Mesenchymal stem cell (in vitro differentiated cells and primary cell): ENCODE data around the gene ASTN2.

Source experiments
- DNase-seq: peaks from one replicate; pipeline ENCODE4 v3.0.0-alpha.2; 2013
- H2AFZ ChIP-seq: one replicate; pipeline ENCODE4 v1.6.1; 2013; ENCODE audit warnings: low read depth, mild to moderate bottlenecking, control low read depth, inconsistent platforms, low read length, moderate library complexity
- H2AK5ac ChIP-seq: 2 replicates; pipeline ENCODE4 v1.6.1; 2013; ENCODE audit warnings: low read length, moderate library complexity, mild to moderate bottlenecking, inconsistent platforms; ENCODE audit not compliant: severe bottlenecking
- H2BK120ac ChIP-seq: one replicate; pipeline ENCODE4 v1.6.1; 2013; ENCODE audit warnings: low read depth, mild to moderate bottlenecking, inconsistent platforms, low read length, moderate library complexity
- H2BK12ac ChIP-seq, 2 experiments: one replicate each; pipeline ENCODE4 v1.6.1; 2013; ENCODE audit warnings: inconsistent platforms in 2 of 2, low read length in 2 of 2, mild to moderate bottlenecking in 2 of 2, moderate library complexity in 2 of 2, control low read depth in 1 of 2
- H2BK15ac ChIP-seq: one replicate; pipeline ENCODE4 v1.6.1; 2013; ENCODE audit warnings: mild to moderate bottlenecking, low read depth, inconsistent platforms; ENCODE audit not compliant: poor library complexity, severe bottlenecking
- H2BK5ac ChIP-seq: 2 replicates; pipeline ENCODE4 v1.6.1; 2013; ENCODE audit warnings: low read depth, mild to moderate bottlenecking, low read length, control low read depth, inconsistent platforms; ENCODE audit not compliant: poor library complexity, severe bottlenecking
- H3K14ac ChIP-seq, 2 experiments: one replicate each; pipeline ENCODE4 v1.6.1; 2013; ENCODE audit warnings: inconsistent platforms in 2 of 2, low read length in 2 of 2, control low read depth in 1 of 2, mild to moderate bottlenecking in 1 of 2, moderate library complexity in 1 of 2
- H3K18ac ChIP-seq, 2 experiments: one replicate each; pipeline ENCODE4 v1.6.1; 2013; ENCODE audit warnings: inconsistent platforms in 2 of 2, low read length in 2 of 2, control low read depth in 1 of 2, low read depth in 1 of 2, mild to moderate bottlenecking in 1 of 2
- H3K23ac ChIP-seq, 2 experiments: one replicate each; pipeline ENCODE4 v1.6.1; 2013; ENCODE audit warnings: inconsistent platforms in 2 of 2, low read length in 2 of 2, mild to moderate bottlenecking in 2 of 2, moderate library complexity in 2 of 2, control low read depth in 1 of 2
- H3K27ac ChIP-seq: 2 replicates; pipeline ENCODE4 v1.5.1; 2013; ENCODE audit warnings: mild to moderate bottlenecking, moderate library complexity, low read length, control low read depth, inconsistent platforms; ENCODE audit not compliant: poor library complexity, severe bottlenecking
- H3K27me3 ChIP-seq, 2 experiments: 2 replicates each; pipeline versions ENCODE4 v1.6.1 to v1.7.0; 2013; ENCODE audit warnings: low read length in 2 of 2, mild to moderate bottlenecking in 2 of 2, moderate library complexity in 2 of 2, control low read depth in 1 of 2, inconsistent platforms in 1 of 2; ENCODE audit not compliant: control insufficient read depth in 1 of 2, insufficient read depth in 1 of 2
- H3K36me3 ChIP-seq, 2 experiments: 2 replicates each; pipeline versions ENCODE4 v1.6.1 to v1.7.0; 2013; ENCODE audit warnings: low read length in 2 of 2, control low read depth in 1 of 2, inconsistent platforms in 1 of 2, low read depth in 1 of 2, mild to moderate bottlenecking in 1 of 2; ENCODE audit not compliant: insufficient read depth in 2 of 2, control insufficient read depth in 1 of 2
- H3K4ac ChIP-seq, 2 experiments: one replicate each; pipeline ENCODE4 v1.6.1; 2013; ENCODE audit warnings: inconsistent platforms in 2 of 2, low read length in 2 of 2, mild to moderate bottlenecking in 2 of 2, moderate library complexity in 2 of 2, control low read depth in 1 of 2, low read depth in 1 of 2
- H3K4me1 ChIP-seq: 2 replicates; pipeline ENCODE4 v1.6.1; 2013; ENCODE audit warnings: low read depth, low read length, control low read depth; ENCODE audit not compliant: control insufficient read depth, insufficient read depth
- H3K4me2 ChIP-seq: 2 replicates; pipeline ENCODE4 v1.6.1; 2013; ENCODE audit warnings: low read length, mild to moderate bottlenecking, inconsistent platforms; ENCODE audit not compliant: poor library complexity, severe bottlenecking
- H3K4me3 ChIP-seq, 2 experiments: 2 replicates each; pipeline versions ENCODE4 v1.5.1 to v1.7.0; 2013; ENCODE audit warnings: low read length in 2 of 2, mild to moderate bottlenecking in 2 of 2, control low read depth in 1 of 2, low read depth in 1 of 2; ENCODE audit not compliant: insufficient read depth in 1 of 2
- H3K79me1 ChIP-seq: replicated peaks from 2 replicates; pipeline ENCODE4 v1.6.1; 2013; ENCODE audit warnings: mild to moderate bottlenecking, control low read depth, low read length, inconsistent platforms; ENCODE audit not compliant: poor library complexity, severe bottlenecking
- H3K9ac ChIP-seq: 2 replicates; pipeline ENCODE4 v1.7.0; 2013; ENCODE audit warnings: mild to moderate bottlenecking, low read length, moderate library complexity
- H3K9me3 ChIP-seq: 2 replicates; pipeline ENCODE4 v1.7.0; 2013; ENCODE audit warnings: mild to moderate bottlenecking, low read length; ENCODE audit not compliant: control insufficient read depth
- H4K8ac ChIP-seq: one replicate; pipeline ENCODE4 v1.6.1; 2013; ENCODE audit warnings: inconsistent platforms, mild to moderate bottlenecking, low read length, moderate library complexity
- H4K91ac ChIP-seq: one replicate; pipeline ENCODE4 v1.6.1; 2013; ENCODE audit warnings: mild to moderate bottlenecking, low read length, inconsistent platforms
- WGBS: methylation state at CpG from one replicate; pipeline ENCODE4 v1.1.7; 2013; ENCODE audit warnings: mixed read lengths; 5-methylcytosine and 5-hydroxymethylcytosine counted together

ASTN2 gene

GRCh38 chr9:116566677-116567488 lies 848.0 kb downstream of the ASTN2 start:
- H3K14ac ChIP-seq: peak overlapping the region in 1 of 2 experiments; percentile 82
- H3K4me1 ChIP-seq: peaks cover 17% of the 10 kb centered on the region
- peak overlapping the region; percentile 33 for H4K8ac ChIP-seq
- H3K27me3 ChIP-seq: no peaks in the 10 kb centered on the region
- no peaks in the 10 kb centered on the region for H3K9me3 ChIP-seq
- peak overlapping the region; percentile 60 for H3K27ac ChIP-seq
- H3K4me3 ChIP-seq: no peak overlapping the region
- no peak overlapping the region for H3K4me2 ChIP-seq
- H3K9ac ChIP-seq: no peak overlapping the region
- H3K23ac ChIP-seq: no peak overlapping the region
- H3K18ac ChIP-seq: peak overlapping the region; percentile 6 to 85
- no peaks in the 10 kb centered on the region for H3K36me3 ChIP-seq
- H3K79me1 ChIP-seq: peaks cover 2% of the 10 kb centered on the region
- H2AK5ac ChIP-seq: peak overlapping the region; percentile 79
- peak; percentile 75 for DNase-seq
- H2BK12ac ChIP-seq: peak overlapping the region; percentile 22 to 82
- no peak overlapping the region for H2BK15ac ChIP-seq
- 77% methylated on average over 4 of the region's 5 CpGs for WGBS
- H3K4ac ChIP-seq: peak overlapping the region; percentile 59 to 85
- H2BK120ac ChIP-seq: peak overlapping the region; percentile 3
- H2AFZ ChIP-seq: no peak overlapping the region
- peak overlapping the region; percentile 85 for H2BK5ac ChIP-seq
- H4K91ac ChIP-seq: peak overlapping the region; percentile 34

GRCh38 chr9:116565986-116566385 lies 848.9 kb downstream of the ASTN2 start:
- no peak overlapping the region for H2BK120ac ChIP-seq
- peaks cover 13% of the 10 kb centered on the region for H3K4me1 ChIP-seq
- H3K27ac ChIP-seq: no peak overlapping the region
- DNase-seq: no peak
- no peaks in the 10 kb centered on the region for H3K27me3 ChIP-seq
- H3K79me1 ChIP-seq: peaks cover 2% of the 10 kb centered on the region
- H3K18ac ChIP-seq: no peak overlapping the region
- H3K14ac ChIP-seq: no peak overlapping the region
- H4K91ac ChIP-seq: no peak overlapping the region
- H3K4me2 ChIP-seq: no peak overlapping the region
- no peak overlapping the region for H3K4ac ChIP-seq
- H3K23ac ChIP-seq: no peak overlapping the region
- H2AK5ac ChIP-seq: peak overlapping the region; percentile 73
- no peak overlapping the region for H3K9ac ChIP-seq
- no peaks in the 10 kb centered on the region for H3K9me3 ChIP-seq
- H3K4me3 ChIP-seq: no peak overlapping the region
- no peak overlapping the region for H2BK15ac ChIP-seq
- H2AFZ ChIP-seq: no peak overlapping the region
- no peaks in the 10 kb centered on the region for H3K36me3 ChIP-seq
- H2BK5ac ChIP-seq: no peak overlapping the region
- H4K8ac ChIP-seq: no peak overlapping the region
- peak overlapping the region in 1 of 2 experiments; percentile 47 for H2BK12ac ChIP-seq

GRCh38 chr9:116564266-116564793 lies 850.5 kb downstream of the ASTN2 start:
- no peak overlapping the region for H3K23ac ChIP-seq
- WGBS: 81% methylated on average over 3 of the region's 3 CpGs
- H2BK5ac ChIP-seq: no peak overlapping the region
- H3K9ac ChIP-seq: no peak overlapping the region
- H3K4me3 ChIP-seq: no peak overlapping the region
- H2BK12ac ChIP-seq: peak overlapping the region in 1 of 2 experiments; percentile 23
- no peak for DNase-seq
- H3K79me1 ChIP-seq: no peaks in the 10 kb centered on the region
- peaks cover 13% of the 10 kb centered on the region for H3K4me1 ChIP-seq
- no peak overlapping the region for H4K8ac ChIP-seq
- H3K4ac ChIP-seq: no peak overlapping the region
- H3K4me2 ChIP-seq: no peak overlapping the region
- H3K36me3 ChIP-seq: no peaks in the 10 kb centered on the region
- no peak overlapping the region for H2AK5ac ChIP-seq
- no peaks in the 10 kb centered on the region for H3K27me3 ChIP-seq
- no peak overlapping the region for H3K14ac ChIP-seq
- H2AFZ ChIP-seq: no peak overlapping the region
- H3K18ac ChIP-seq: no peak overlapping the region
- no peak overlapping the region for H2BK15ac ChIP-seq
- H3K27ac ChIP-seq: no peak overlapping the region
- no peaks in the 10 kb centered on the region for H3K9me3 ChIP-seq
- no peak overlapping the region for H4K91ac ChIP-seq
- no peak overlapping the region for H2BK120ac ChIP-seq

- WGBS: 93% methylated on average over 3 of the region's 5 CpGs
- H3K9ac ChIP-seq: no peak overlapping the region
Measured at GRCh38 chr9:116558818-116559540, 855.9 kb downstream of the ASTN2 start.

More at GRCh38 chr9:116558818-116559540, 855.9 kb downstream of the ASTN2 start:
- no peak overlapping the region for H2BK120ac ChIP-seq
- H2BK12ac ChIP-seq: no peak overlapping the region
- H3K27me3 ChIP-seq: no peaks in the 10 kb centered on the region
- H2BK5ac ChIP-seq: no peak overlapping the region
- H3K27ac ChIP-seq: no peak overlapping the region
- peak overlapping the region; percentile 45 for H2AK5ac ChIP-seq
- DNase-seq: no peak
- peaks cover 3% of the 10 kb centered on the region for H3K79me1 ChIP-seq
- H3K18ac ChIP-seq: no peak overlapping the region
- no peaks in the 10 kb centered on the region for H3K9me3 ChIP-seq
- H3K23ac ChIP-seq: no peak overlapping the region
- no peak overlapping the region for H2AFZ ChIP-seq
- H3K4ac ChIP-seq: no peak overlapping the region
- no peak overlapping the region for H4K8ac ChIP-seq
- H2BK15ac ChIP-seq: no peak overlapping the region
- no peak overlapping the region for H3K14ac ChIP-seq
- H4K91ac ChIP-seq: no peak overlapping the region
- no peak overlapping the region for H3K4me3 ChIP-seq
- H3K4me1 ChIP-seq: peaks cover 4% of the 10 kb centered on the region
- no peak overlapping the region for H3K4me2 ChIP-seq
- H3K36me3 ChIP-seq: no peaks in the 10 kb centered on the region
